ENCODE results near the gene CAMK2D.
"Not testable (repeated sequence)": the region's sequence is repeated elsewhere in the genome, so short reads cannot be mapped to it uniquely, and the experiment has no call there.

The CAMK2D gene

GRCh38 chr4:113695328-113696169 lies 66.0 kb downstream of the CAMK2D start:
- no peak overlapping the region for H3K9ac ChIP-seq (ENCODE audit: low read depth, low read length)
- no peaks in the 10 kb centered on the region for H3K9me3 ChIP-seq (ENCODE audit: control insufficient read depth, insufficient read depth, low read length)
- 0 out of 2 replicates have a peak, but pooled peaks cover 2% of the 10 kb centered on the region for H3K4me1 ChIP-seq (ENCODE audit: insufficient read depth, low read length)
- no peaks in the 10 kb centered on the region for H3K36me3 ChIP-seq (ENCODE audit: insufficient read depth, low read length)

- H3K9ac ChIP-seq (ENCODE audit: low read depth, low read length): no peak overlapping the region
- H3K36me3 ChIP-seq (ENCODE audit: insufficient read depth, low read length): no peaks in the 10 kb centered on the region
- H3K9me3 ChIP-seq (ENCODE audit: control insufficient read depth, insufficient read depth, low read length): no peaks in the 10 kb centered on the region
- H3K4me1 ChIP-seq (ENCODE audit: insufficient read depth, low read length): no peaks in the 10 kb centered on the region
These were observed 67.5 kb downstream of the CAMK2D start for GRCh38 chr4:113694008-113694407.

- Histone ChIP-seq H3K9ac (ENCODE audit: low read depth, low read length) (no peak overlapping the region), H3K4me1 (ENCODE audit: insufficient read depth, low read length) (no peaks in the 10 kb centered on the region), H3K36me3 (ENCODE audit: insufficient read depth, low read length) (no peaks in the 10 kb centered on the region), H3K9me3 (ENCODE audit: control insufficient read depth, insufficient read depth, low read length) (no peaks in the 10 kb centered on the region)
These were observed 68.6 kb downstream of the CAMK2D start for GRCh38 chr4:113692809-113693411.

GRCh38 chr4:113691676-113692075 lies 69.9 kb downstream of the CAMK2D start:
- H3K4me1 ChIP-seq (ENCODE audit: insufficient read depth, low read length): no peaks in the 10 kb centered on the region
- H3K9me3 ChIP-seq (ENCODE audit: control insufficient read depth, insufficient read depth, low read length): no peaks in the 10 kb centered on the region
- H3K9ac ChIP-seq (ENCODE audit: low read depth, low read length): no peak overlapping the region
- H3K36me3 ChIP-seq (ENCODE audit: insufficient read depth, low read length): no peaks in the 10 kb centered on the region

- no peak overlapping the region for H3K9ac ChIP-seq (ENCODE audit: low read depth, low read length)
- H3K36me3 ChIP-seq (ENCODE audit: insufficient read depth, low read length): no peaks in the 10 kb centered on the region
- H3K4me1 ChIP-seq (ENCODE audit: insufficient read depth, low read length): no peaks in the 10 kb centered on the region
- H3K9me3 ChIP-seq (ENCODE audit: control insufficient read depth, insufficient read depth, low read length): no peaks in the 10 kb centered on the region
These were observed 72.1 kb downstream of the CAMK2D start for GRCh38 chr4:113689394-113689793.

- H3K9ac ChIP-seq (ENCODE audit: low read depth, low read length): no peak overlapping the region
- H3K9me3 ChIP-seq (ENCODE audit: control insufficient read depth, insufficient read depth, low read length): no peaks in the 10 kb centered on the region
- H3K36me3 ChIP-seq (ENCODE audit: insufficient read depth, low read length): no peaks in the 10 kb centered on the region
- no peaks in the 10 kb centered on the region for H3K4me1 ChIP-seq (ENCODE audit: insufficient read depth, low read length)
These were observed 74.3 kb downstream of the CAMK2D start for GRCh38 chr4:113687067-113687718.

- not testable (repeated sequence) for H3K9ac ChIP-seq (ENCODE audit: low read depth, low read length); H3K9me3 ChIP-seq (ENCODE audit: control insufficient read depth, insufficient read depth, low read length); H3K4me1 ChIP-seq (ENCODE audit: insufficient read depth, low read length); H3K36me3 ChIP-seq (ENCODE audit: insufficient read depth, low read length)
These were observed 76.4 kb downstream of the CAMK2D start for GRCh38 chr4:113685157-113685556.

GRCh38 chr4:113684534-113685091 lies 76.9 kb downstream of the CAMK2D start:
- H3K9ac ChIP-seq (ENCODE audit: low read depth, low read length): no peak overlapping the region
- no peaks in the 10 kb centered on the region for H3K9me3 ChIP-seq (ENCODE audit: control insufficient read depth, insufficient read depth, low read length)
- no peaks in the 10 kb centered on the region for H3K4me1 ChIP-seq (ENCODE audit: insufficient read depth, low read length)
- no peaks in the 10 kb centered on the region for H3K36me3 ChIP-seq (ENCODE audit: insufficient read depth, low read length)

- no peaks in the 10 kb centered on the region for H3K9me3 ChIP-seq (ENCODE audit: control insufficient read depth, insufficient read depth, low read length)
- H3K4me1 ChIP-seq (ENCODE audit: insufficient read depth, low read length): no peaks in the 10 kb centered on the region
- H3K36me3 ChIP-seq (ENCODE audit: insufficient read depth, low read length): no peaks in the 10 kb centered on the region
- H3K9ac ChIP-seq (ENCODE audit: low read depth, low read length): no peak overlapping the region
These were observed 78.6 kb downstream of the CAMK2D start for GRCh38 chr4:113682730-113683537.

- Histone ChIP-seq H3K4me1 (ENCODE audit: insufficient read depth, low read length) (peaks cover 1% of the 10 kb centered on the region; the same call in 1 of the 2 replicates), H3K9ac (ENCODE audit: low read depth, low read length) (no peak overlapping the region), H3K9me3 (ENCODE audit: control insufficient read depth, insufficient read depth, low read length) (no peaks in the 10 kb centered on the region), H3K36me3 (ENCODE audit: insufficient read depth, low read length) (no peaks in the 10 kb centered on the region)
These were observed 82.9 kb downstream of the CAMK2D start for GRCh38 chr4:113678641-113679040.

- H3K9ac ChIP-seq (ENCODE audit: low read depth, low read length): no peak overlapping the region
- H3K36me3 ChIP-seq (ENCODE audit: insufficient read depth, low read length): no peaks in the 10 kb centered on the region
- H3K4me1 ChIP-seq (ENCODE audit: insufficient read depth, low read length): peaks cover 7% of the 10 kb centered on the region
- no peaks in the 10 kb centered on the region for H3K9me3 ChIP-seq (ENCODE audit: control insufficient read depth, insufficient read depth, low read length)
These were observed 84.2 kb downstream of the CAMK2D start for GRCh38 chr4:113677325-113677724.

- peaks cover 10% of the 10 kb centered on the region for H3K4me1 ChIP-seq (ENCODE audit: insufficient read depth, low read length)
- no peaks in the 10 kb centered on the region for H3K36me3 ChIP-seq (ENCODE audit: insufficient read depth, low read length)
- no peak overlapping the region for H3K9ac ChIP-seq (ENCODE audit: low read depth, low read length)
- no peaks in the 10 kb centered on the region for H3K9me3 ChIP-seq (ENCODE audit: control insufficient read depth, insufficient read depth, low read length)
These were observed 85.5 kb downstream of the CAMK2D start for GRCh38 chr4:113675731-113676697.

GRCh38 chr4:113674733-113675132 lies 86.8 kb downstream of the CAMK2D start:
- H3K9ac ChIP-seq (ENCODE audit: low read depth, low read length): no peak overlapping the region
- H3K4me1 ChIP-seq (ENCODE audit: insufficient read depth, low read length): peaks cover 10% of the 10 kb centered on the region
- no peaks in the 10 kb centered on the region for H3K9me3 ChIP-seq (ENCODE audit: control insufficient read depth, insufficient read depth, low read length)
- no peaks in the 10 kb centered on the region for H3K36me3 ChIP-seq (ENCODE audit: insufficient read depth, low read length)
